VCaP (cell line): ENCODE results near the gene CD1C.
"Not testable (repeated sequence)": the region's sequence is repeated elsewhere in the genome, so short reads cannot be mapped to it uniquely, and the experiment has no call there.

Source experiments
- H3K27ac ChIP-seq: fragments of 450-650 bp; 2 replicates; pipeline ENCODE4 v1.5.1; 2017
- CTCF ChIP-seq: fragments of 450-650 bp; conservative IDR thresholded peaks from 2 replicates; pipeline ENCODE4 v1.5.1; 2017; ENCODE audit warnings: mild to moderate bottlenecking, moderate library complexity

CD1C gene

DNA sequence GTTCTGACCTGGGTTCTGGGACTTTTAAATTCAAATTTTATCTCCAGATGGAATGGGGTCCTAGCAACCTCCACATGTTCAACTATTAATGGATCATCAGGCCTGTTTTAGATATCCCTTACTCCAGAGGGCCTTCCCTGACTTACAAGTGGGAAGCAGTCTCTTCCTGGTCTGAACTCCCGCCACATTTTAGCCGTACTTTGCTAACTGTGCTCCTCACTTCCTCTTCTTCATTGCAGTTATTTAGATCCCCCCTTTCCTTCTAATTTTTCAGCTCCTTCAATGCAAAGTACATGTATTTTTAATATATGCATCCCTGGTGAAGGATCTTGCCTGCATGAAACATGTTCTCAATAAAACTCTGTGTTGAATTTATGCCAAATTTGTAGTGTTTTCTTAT is 31.8 kb upstream of the CD1C start:
- no peak overlapping the region for H3K27ac ChIP-seq
- no peak for TF ChIP-seq CTCF

DNA sequence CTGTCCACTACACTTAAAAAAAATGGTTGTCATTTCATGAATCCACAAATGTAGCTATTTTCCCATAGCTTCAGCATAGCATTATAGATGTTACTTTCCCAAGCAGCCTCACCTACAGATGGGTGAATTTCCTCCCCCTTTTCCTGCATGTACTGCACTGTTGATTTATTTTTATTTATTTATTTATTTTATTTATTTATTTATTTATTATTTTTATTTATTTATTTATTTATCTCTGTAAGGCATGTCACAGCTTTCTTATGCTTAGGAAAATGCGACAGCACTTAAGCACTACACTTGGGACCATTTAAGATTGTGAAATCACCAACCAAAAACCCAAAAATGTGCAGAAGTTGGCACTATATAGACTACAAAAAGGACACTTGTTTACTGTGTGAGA is 30.6 kb upstream of the CD1C start:
- H3K27ac ChIP-seq = no peak overlapping the region
- no peak for TF ChIP-seq CTCF

GRCh38 chr1:158272681-158273080 is 17.0 kb upstream of the CD1C start:
- H3K27ac ChIP-seq = peak overlapping the region; percentile 46; the same call in 1 of the 2 replicates
- TF ChIP-seq CTCF = no peak

- TF ChIP-seq CTCF = no peak
- H3K27ac ChIP-seq = no peak overlapping the region
Measured at GRCh38 chr1:158274797-158275196, 14.9 kb upstream of the CD1C start.

DNA sequence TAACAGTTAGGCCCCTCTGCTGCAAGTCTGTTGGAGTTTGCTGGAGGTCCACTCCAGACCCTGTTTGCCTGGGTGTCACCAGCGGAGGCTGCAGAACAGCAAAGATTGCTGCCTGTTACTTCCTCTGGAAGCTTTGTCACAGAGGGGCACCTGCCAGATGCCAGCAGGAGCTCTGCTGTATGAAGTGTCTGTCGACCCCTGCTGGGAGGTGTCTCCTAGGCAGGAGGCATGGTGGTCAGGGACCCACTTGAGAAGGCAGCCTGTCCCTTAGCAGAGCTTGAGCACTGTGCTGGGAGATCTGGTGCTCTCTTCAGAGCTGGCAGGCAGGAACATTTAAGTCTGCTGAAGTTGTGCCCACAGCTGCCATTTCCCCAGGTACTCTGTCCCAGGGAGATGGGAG is 7.3 kb upstream of the CD1C start:
- H3K27ac ChIP-seq = not testable (repeated sequence)

- no peak overlapping the region for H3K27ac ChIP-seq
- TF ChIP-seq CTCF = no peak
Measured at GRCh38 chr1:158283965-158284364, 5.8 kb upstream of the CD1C start.

DNA sequence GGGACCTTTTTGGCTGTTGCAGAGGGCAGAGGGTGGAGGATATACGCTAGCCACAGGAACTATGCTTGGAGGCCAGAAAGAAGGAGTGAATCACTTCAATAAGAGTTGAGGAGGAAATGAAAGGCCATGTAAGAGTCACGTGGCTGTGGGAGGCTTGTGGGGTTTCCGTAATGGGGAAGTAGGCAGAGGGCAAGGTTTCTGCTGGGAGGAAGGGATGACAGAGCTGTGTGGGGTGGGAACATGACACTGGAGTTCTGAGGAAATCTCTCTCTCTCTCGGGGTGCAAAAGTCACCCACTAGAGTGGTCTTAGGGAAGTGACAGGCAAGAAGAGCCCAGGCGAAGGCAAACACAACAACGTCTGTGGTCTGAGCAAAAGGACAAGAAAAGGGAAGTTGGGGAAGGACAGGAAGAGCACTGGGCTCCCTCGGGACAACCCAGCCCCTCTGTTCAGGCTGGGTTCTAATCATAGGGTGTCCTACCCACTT is 3.9 kb upstream of the CD1C start:
- no peak overlapping the region for H3K27ac ChIP-seq
- TF ChIP-seq CTCF = no peak

DNA sequence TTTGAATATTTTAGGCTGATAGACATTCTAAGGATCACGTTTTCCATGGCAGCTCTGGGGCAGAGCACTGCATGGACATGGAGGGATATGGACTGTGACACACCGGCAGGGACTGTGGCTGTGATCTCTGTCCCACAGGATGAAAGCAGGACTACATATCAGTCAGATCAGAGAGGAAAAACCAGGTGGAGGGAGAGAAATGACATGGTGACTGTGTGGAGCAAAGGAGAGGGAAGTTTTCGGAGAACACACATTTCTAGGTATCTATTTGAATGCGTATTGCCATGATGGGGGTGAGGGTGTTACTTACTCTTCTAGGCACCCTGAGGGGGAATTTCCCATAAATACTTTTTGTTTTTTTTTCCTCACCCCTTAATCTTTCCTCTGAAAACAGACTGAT is 3.2 kb upstream of the CD1C start:
- TF ChIP-seq CTCF = no peak
- H3K27ac ChIP-seq = no peak overlapping the region
